K562 (cell line): ENCODE results near the gene MYLK4. TPM values are rescaled to one million over a fixed set of nuclear protein-coding genes. Genes with fewer than 3 reads are reported as not detected.

Experiments used
- ATAC-seq: fragments of 200-7000 bp; cut with Tn5 transposase; 3 replicates; pipeline ENCODE4 v1.9.1; 2020; ENCODE audit warnings: moderate library complexity
- BruUV-seq: library from RNA; stranded (reverse); fragments of 400-500 nt; replicated peaks from 2 replicates; lab custom pipeline; 2021; lab: Mats Ljungman, UMichigan
- CTCF ChIA-PET: fragments of 300-600 bp; formaldehyde crosslinking; extraction: SDS; loops from one replicate; lab custom pipeline; 2021; ENCODE audit warnings: low intra/inter-chr PET ratio; lab: Yijun Ruan, JAX
- POLR2A ChIA-PET: fragments of 300-600, 350-650 bp; sonication (Branson Sonifier 250); formaldehyde crosslinking; extraction: SDS; loops from one replicate; lab custom pipeline; 2021; ENCODE audit warnings: antibody characterized with exemption, inconsistent platforms; lab: Yijun Ruan, JAX
- DNase-seq, 4 experiments: peaks; one replicate each; pipeline versions ENCODE4 v3.0.0 to v3.0.0-alpha.2; 2011 to 2018; ENCODE audit warnings: low spot score in 3 of 4, mixed read lengths in 3 of 4; ENCODE audit errors: extremely low read depth in 1 of 4
- FAIRE-seq: peaks from 2 replicates; lab custom pipeline; 2011; peaks lifted over from hg19 to GRCh38; lab: Jason Lieb, UNC
- H2AFZ ChIP-seq: 2 replicates; pipeline ENCODE4 v1.6.0; 2011; ENCODE audit warnings: low read depth, low read length, control low read depth, inconsistent platforms
- H3K27ac ChIP-seq: fragments of 200-600 bp; 3 replicates; pipeline ENCODE4 v1.8.0; 2011; ENCODE audit warnings: low read depth, mild to moderate bottlenecking, control low read depth, inconsistent platforms, low read length, moderate library complexity, mixed read lengths; ENCODE audit errors: extremely low read depth
- H3K27me3 ChIP-seq, 2 experiments: fragments of 300-600 bp in 1 of 2; 2 replicates in 1 of 2; 3 replicates in 1 of 2; pipeline versions ENCODE4 v1.6.0 to v1.8.0; 2011; ENCODE audit warnings: inconsistent platforms in 2 of 2, low read length in 2 of 2, mild to moderate bottlenecking in 1 of 2, mixed read lengths in 1 of 2, moderate library complexity in 1 of 2; ENCODE audit not compliant: control insufficient read depth in 2 of 2, insufficient read depth in 2 of 2
- H3K36me3 ChIP-seq: fragments of 300-600 bp; 3 replicates; pipeline ENCODE4 v1.8.0; 2011; ENCODE audit warnings: mild to moderate bottlenecking, low read length, inconsistent platforms; ENCODE audit not compliant: control insufficient read depth, insufficient read depth
- H3K4me1 ChIP-seq, 2 experiments: fragments of 200-600 bp in 1 of 2; replicated peaks in 1 of 2; 2 replicates in 1 of 2; 3 replicates in 1 of 2; pipeline versions ENCODE4 v1.5.1 to v1.8.0; 2011; ENCODE audit warnings: inconsistent platforms in 2 of 2, low read length in 2 of 2, mild to moderate bottlenecking in 1 of 2, mixed read lengths in 1 of 2, moderate library complexity in 1 of 2; ENCODE audit not compliant: control insufficient read depth in 2 of 2, insufficient read depth in 2 of 2
- H3K4me2 ChIP-seq: 2 replicates; pipeline ENCODE4 v1.6.1; 2011; ENCODE audit warnings: low read length, control low read depth, inconsistent platforms, mixed read lengths; ENCODE audit not compliant: insufficient read depth
- H3K4me3 ChIP-seq: fragments of 200-600 bp; sonication (generic), shearing (Covaris generic); 2 replicates; pipeline ENCODE4 v1.5.1; 2016; ENCODE audit warnings: control low read depth, inconsistent platforms
- H3K79me2 ChIP-seq: fragments of 200-600 bp; 3 replicates; pipeline ENCODE4 v1.8.0; 2011; ENCODE audit warnings: low read length, inconsistent platforms; ENCODE audit not compliant: control insufficient read depth, insufficient read depth
- H3K9ac ChIP-seq, 2 experiments: 2 replicates each; pipeline versions ENCODE4 v1.6.0 to v1.6.1; 2011; ENCODE audit warnings: low read depth in 2 of 2, low read length in 2 of 2, control low read depth in 1 of 2, inconsistent platforms in 1 of 2, mild to moderate bottlenecking in 1 of 2, mixed read lengths in 1 of 2; ENCODE audit not compliant: insufficient read depth in 1 of 2
- H3K9me1 ChIP-seq: one replicate; pipeline ENCODE4 v1.6.0; 2011; ENCODE audit warnings: inconsistent platforms, mild to moderate bottlenecking, low read length, moderate library complexity; ENCODE audit not compliant: control insufficient read depth, insufficient read depth
- H3K9me3 ChIP-seq: replicated peaks from 2 replicates; pipeline ENCODE4 v1.5.1; 2011; ENCODE audit warnings: low read depth, low read length, inconsistent platforms; ENCODE audit not compliant: control insufficient read depth, insufficient read depth
- H4K20me1 ChIP-seq: replicated peaks from 2 replicates; pipeline ENCODE4 v1.6.1; 2011; ENCODE audit warnings: low read length, inconsistent platforms, mixed read lengths; ENCODE audit not compliant: control insufficient read depth, insufficient read depth
- ATF7 ChIP-seq: fragments of 450-650 bp; IDR thresholded peaks from 2 replicates; pipeline ENCODE4 v1.7.1; 2014; ENCODE audit warnings: mild to moderate bottlenecking, moderate library complexity
- ELK1 ChIP-seq: sonication (generic); formaldehyde crosslinking; IDR thresholded peaks from 2 replicates; pipeline ENCODE4 v1.8.1; 2022; ENCODE audit warnings: missing genetic modification reagents
- EP400 ChIP-seq: fragments of 450-650 bp; IDR thresholded peaks from 2 replicates; pipeline ENCODE4 v1.6.1; 2017; ENCODE audit warnings: antibody characterized with exemption, mild to moderate bottlenecking, moderate library complexity
- IFI16 ChIP-seq: fragments of 250-450 bp; sonication (Bioruptor Pico); IDR thresholded peaks from 2 replicates; pipeline ENCODE4 v2.1.2; 2022; ENCODE audit warnings: mild to moderate bottlenecking, inconsistent platforms
- KLF13 ChIP-seq: fragments of 450-650 bp; IDR thresholded peaks from 2 replicates; pipeline ENCODE4 v1.6.1; 2016; ENCODE audit warnings: missing genetic modification characterization, low read depth, mild to moderate bottlenecking, missing compliant biosample characterization, moderate library complexity, borderline replicate concordance
- KLF6 ChIP-seq: fragments of 250-450 bp; sonication (Bioruptor Pico); IDR thresholded peaks from 2 replicates; pipeline ENCODE4 v1.4.0; 2020; ENCODE audit warnings: mild to moderate bottlenecking, moderate library complexity, borderline replicate concordance
- NUFIP1 ChIP-seq: fragments of 450-650 bp; IDR thresholded peaks from 2 replicates; pipeline ENCODE4 v1.6.1; 2018; ENCODE audit not compliant: partially characterized antibody
- RBBP5 ChIP-seq: fragments of 200-600 bp; sonication (generic); IDR thresholded peaks from 2 replicates; pipeline ENCODE4 v1.6.1; 2012; ENCODE audit warnings: borderline replicate concordance, mild to moderate bottlenecking, low read length, control low read depth, inconsistent platforms; ENCODE audit not compliant: insufficient read depth, poor library complexity, severe bottlenecking
- SP1 ChIP-seq: sonication (generic); formaldehyde crosslinking; IDR thresholded peaks from 2 replicates; pipeline ENCODE4 v1.8.1; 2022; ENCODE audit warnings: mild to moderate bottlenecking, missing genetic modification reagents
- TAF9B ChIP-seq: fragments of 450-650 bp; IDR thresholded peaks from 2 replicates; pipeline ENCODE4 v1.6.1; 2018; ENCODE audit warnings: mild to moderate bottlenecking; ENCODE audit not compliant: partially characterized antibody
- TBP ChIP-seq: optimal IDR thresholded peaks from 2 replicates; pipeline ENCODE3; 2011; ENCODE audit warnings: low read depth, low read length, improper control_type of control experiment
- TFAP4 ChIP-seq: sonication (generic); formaldehyde crosslinking; IDR thresholded peaks from 2 replicates; pipeline ENCODE4 v1.8.0; 2022; ENCODE audit warnings: missing genetic modification reagents, mild to moderate bottlenecking, moderate library complexity, borderline replicate concordance
- ZNF77 ChIP-seq: fragments of 250-450 bp; sonication (Bioruptor Pico); IDR thresholded peaks from 2 replicates; pipeline ENCODE4 v1.5.0; 2020
- ZNF778 ChIP-seq: fragments of 450-650 bp; formaldehyde crosslinking; IDR thresholded peaks from 2 replicates; pipeline ENCODE4 v1.4.0; 2020; ENCODE audit warnings: mild to moderate bottlenecking, moderate library complexity
- WGBS: fragments of 100-300 bp; shearing (Covaris generic); methylation state at CpG from one replicate; pipeline ENCODE4 v1.1.6; 2016; ENCODE audit warnings: low coverage, mixed read lengths; ENCODE audit not compliant: insufficient coverage; ENCODE audit errors: missing lambda C conversion rate; 5-methylcytosine and 5-hydroxymethylcytosine counted together
- in situ Hi-C: fragments of 300-500 bp; cut with MboI; formaldehyde crosslinking; loops from 4 replicates; pipeline ENCODE4 v1.15.0; 2018; ENCODE audit warnings: inconsistent platforms, mixed read lengths
- intact Hi-C: fragments of 100-400 bp; cut with micrococcal nuclease; formaldehyde crosslinking; loops from 2 replicates; pipeline ENCODE4 v1.14.2; 2022
- polyA plus RNA-seq, 8 experiments: library from polyadenylated mRNA; depleted of rRNA in 4 of 8; stranded (reverse) in 5 of 8; unstranded in 3 of 8; fragments of >200 nt; fragmentation: Nextera tagmentation in 2 of 8; fragmentation: Illumina TruSeq in 1 of 8; extraction: Ambion mirVana in 2 of 8; extraction: Trizol in 1 of 8; gene quantifications; 2 replicates each; pipeline versions ENCODE4 v1.2.1 to v1.2.3, GENCODE V29; 2011 to 2014; ENCODE audit warnings: inconsistent platforms in 1 of 8, missing spikeins in 1 of 8
- total RNA-seq, 7 experiments: library from RNA; depleted of rRNA in 6 of 7; stranded (reverse); fragments of >200 nt in 6 of 7; fragmentation: Illumina TruSeq in 2 of 7; extraction: Trizol in 2 of 7; gene quantifications; 2 replicates each; pipeline versions ENCODE4 v1.2.1 to v1.2.3, GENCODE V29; 2011 to 2021; ENCODE audit warnings: low replicate concordance in 1 of 7
- TF ChIP-seq, protein P1 (sequence below): sonication (generic); formaldehyde crosslinking; IDR thresholded peaks from 2 replicates; pipeline ENCODE4 v1.8.0; 2022; ENCODE audit warnings: mild to moderate bottlenecking, low read depth, missing genetic modification reagents
- TF ChIP-seq, protein P2 (sequence below): fragments of 450-650 bp; conservative IDR thresholded peaks from 2 replicates; pipeline ENCODE4 v1.6.1; 2016; ENCODE audit warnings: missing genetic modification characterization, low read depth, mild to moderate bottlenecking, control low read depth, missing compliant biosample characterization

MYLK4 gene
- total and polyA plus RNA-seq, 9 of the 15 experiments (the other 6 are each of a cell fraction or from before 2014, with no cell fraction given), result 0.01 to 0.15 (median 0.06) TPM

DNA sequence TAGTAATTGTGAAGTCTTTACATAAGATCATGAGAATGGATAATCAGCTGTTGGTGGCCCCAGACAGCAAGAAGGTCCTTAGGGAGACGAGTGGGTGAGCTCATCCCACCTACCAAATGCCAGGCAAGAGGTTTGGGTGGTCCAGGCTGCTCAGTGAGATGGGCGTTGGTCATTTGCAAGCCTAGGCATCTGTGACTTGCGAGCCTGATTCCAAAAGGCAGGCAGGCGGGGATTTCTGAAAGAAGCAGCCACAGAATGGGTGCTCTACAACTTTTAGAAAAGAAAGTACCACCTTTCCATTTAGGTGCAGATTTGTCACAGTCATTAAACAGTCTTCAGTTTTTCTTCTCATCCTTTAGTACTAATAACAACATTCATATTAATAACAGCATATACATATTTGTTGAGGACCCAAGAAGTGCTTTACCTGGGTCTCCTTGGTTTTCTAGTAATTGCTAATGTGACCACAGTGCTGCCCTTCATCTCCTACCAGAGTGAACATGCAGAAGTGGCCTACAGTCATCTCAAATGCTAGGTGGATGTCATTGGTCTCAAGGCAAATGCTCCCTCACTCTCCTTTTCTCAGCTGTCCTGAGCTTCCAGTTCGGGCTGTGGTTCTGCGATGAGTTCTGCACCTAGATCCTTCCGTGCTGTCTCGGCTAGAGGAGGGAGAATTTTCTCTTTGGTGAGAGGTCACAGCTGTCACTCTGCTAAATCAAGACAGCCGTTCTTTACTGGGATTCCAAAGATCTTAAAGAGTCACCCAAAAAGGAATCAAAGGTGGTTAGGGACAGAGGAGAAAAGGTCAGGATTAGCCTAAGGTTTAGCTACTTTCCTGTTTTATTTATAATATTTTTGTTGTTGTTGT lies 17.2 kb upstream of the MYLK4 start:
- intact Hi-C loops (no loop called here), in situ Hi-C loops (no loop called here)
- Histone ChIP-seq H3K4me3 (peak overlapping the region; percentile 78), H3K9me3 (no peaks in the 10 kb centered on the region; the same call in 1 of the 2 replicates), H3K4me1 (peaks cover 37% of the 10 kb centered on the region in 2 experiments), H2AFZ (no peak overlapping the region), H3K27ac (no peak overlapping the region; the same call in 1 of the 3 replicates), H3K36me3 (peaks cover 56% of the 10 kb centered on the region), H3K27me3 (no peaks in the 10 kb centered on the region), H4K20me1 (peaks cover 38% of the 10 kb centered on the region), H3K9me1 (no peaks in the 10 kb centered on the region), H3K79me2 (peaks cover 76% of the 10 kb centered on the region), H3K9ac (peak overlapping the region; percentile 78 to 86), H3K4me2 (peak overlapping the region; percentile 91)
- WGBS, result 8% methylated on average over 9 of the region's 9 CpGs
- no peak for ATAC-seq
- no peak for DNase-seq
- POLR2A ChIA-PET, result interaction anchor here (0.6 to 10.9 kb wide), 11 partner anchors 8 to 1203 kb away, joined by 3 to 151 read pairs (median 3); partner anchors contain the start of gene SERPINB1
- peak; percentile 57 for FAIRE-seq
- CTCF ChIA-PET, result interaction anchor here (0.6 kb wide), 1 partner anchor 184 kb away, joined by 3 read pairs; no protein-coding TSS in a partner anchor
- no TSS peak for BruUV-seq
- TF ChIP-seq NUFIP1, result no peak
- TF ChIP-seq TFAP4 (CRISPR knock-in tag), result peak; percentile 51; the same call in 1 of the 2 replicates
- TF ChIP-seq ZNF77 (CRISPR knock-in tag), result no peak
- TF ChIP-seq KLF13 (tag), result no peak
- TF ChIP-seq KLF6, result no peak
- TF ChIP-seq RBBP5, result peak; percentile 17
- TF ChIP-seq SP1 (CRISPR knock-in tag), result peak; percentile 42; the same call in 1 of the 2 replicates
- no peak for TF ChIP-seq ZNF778 (CRISPR knock-in tag)
- TF ChIP-seq, protein P1, sequence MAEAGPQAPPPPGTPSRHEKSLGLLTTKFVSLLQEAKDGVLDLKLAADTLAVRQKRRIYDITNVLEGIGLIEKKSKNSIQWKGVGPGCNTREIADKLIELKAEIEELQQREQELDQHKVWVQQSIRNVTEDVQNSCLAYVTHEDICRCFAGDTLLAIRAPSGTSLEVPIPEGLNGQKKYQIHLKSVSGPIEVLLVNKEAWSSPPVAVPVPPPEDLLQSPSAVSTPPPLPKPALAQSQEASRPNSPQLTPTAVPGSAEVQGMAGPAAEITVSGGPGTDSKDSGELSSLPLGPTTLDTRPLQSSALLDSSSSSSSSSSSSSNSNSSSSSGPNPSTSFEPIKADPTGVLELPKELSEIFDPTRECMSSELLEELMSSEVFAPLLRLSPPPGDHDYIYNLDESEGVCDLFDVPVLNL (CRISPR knock-in tag), result no peak
- TF ChIP-seq, protein P2, sequence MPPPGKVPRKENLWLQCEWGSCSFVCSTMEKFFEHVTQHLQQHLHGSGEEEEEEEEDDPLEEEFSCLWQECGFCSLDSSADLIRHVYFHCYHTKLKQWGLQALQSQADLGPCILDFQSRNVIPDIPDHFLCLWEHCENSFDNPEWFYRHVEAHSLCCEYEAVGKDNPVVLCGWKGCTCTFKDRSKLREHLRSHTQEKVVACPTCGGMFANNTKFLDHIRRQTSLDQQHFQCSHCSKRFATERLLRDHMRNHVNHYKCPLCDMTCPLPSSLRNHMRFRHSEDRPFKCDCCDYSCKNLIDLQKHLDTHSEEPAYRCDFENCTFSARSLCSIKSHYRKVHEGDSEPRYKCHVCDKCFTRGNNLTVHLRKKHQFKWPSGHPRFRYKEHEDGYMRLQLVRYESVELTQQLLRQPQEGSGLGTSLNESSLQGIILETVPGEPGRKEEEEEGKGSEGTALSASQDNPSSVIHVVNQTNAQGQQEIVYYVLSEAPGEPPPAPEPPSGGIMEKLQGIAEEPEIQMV, result no peak
- no peak for TF ChIP-seq ATF7
- TF ChIP-seq IFI16, result no peak
- no peak for TF ChIP-seq TAF9B
- no peak for TF ChIP-seq EP400
- no peak for TF ChIP-seq TBP
- no peak for TF ChIP-seq ELK1 (CRISPR knock-in tag)
